ENCODE measurements around the gene UBXN7.
"Not testable (repeated sequence)": the region's sequence is repeated elsewhere in the genome, so short reads cannot be mapped to it uniquely, and the experiment has no call there.

Gene UBXN7

GRCh38 chr3:196351541-196351940 lies 80.7 kb downstream of the UBXN7 start:
- Histone ChIP-seq H2AFZ (ENCODE audit: low read depth, low read length) (no peak overlapping the region), H3K27ac (ENCODE audit: low read length) (no peak overlapping the region), H3K9me3 (ENCODE audit: insufficient read depth, low read length) (no peaks in the 10 kb centered on the region), H3K9ac (ENCODE audit: low read length) (no peak overlapping the region), H4K20me1 (ENCODE audit: insufficient read depth, low read length) (no peaks in the 10 kb centered on the region), H3K4me2 (ENCODE audit: low read length) (no peak overlapping the region), H3K36me3 (replicated peaks; ENCODE audit: low read depth, low read length) (peaks cover 41% of the 10 kb centered on the region), H3K4me1 (ENCODE audit: low read length) (no peaks in the 10 kb centered on the region), H3K27me3 (ENCODE audit: low read depth, low read length) (no peaks in the 10 kb centered on the region), H3K4me3 (ENCODE audit: low read length) (no peak overlapping the region), H3K79me2 (ENCODE audit: low read length) (no peaks in the 10 kb centered on the region)
- TF ChIP-seq CTCF (IDR thresholded peaks at IDR 0.05; ENCODE audit: low read depth, low read length), result no peak
- TF ChIP-seq EZH2phosphoT487 (IDR thresholded peaks at IDR 0.05; ENCODE audit: low read depth), result no peak

- no peaks in the 10 kb centered on the region for H3K79me2 ChIP-seq (ENCODE audit: low read length)
- H3K9me3 ChIP-seq (ENCODE audit: insufficient read depth, low read length), result no peaks in the 10 kb centered on the region
- H3K27ac ChIP-seq (ENCODE audit: low read length), result no peak overlapping the region
- H3K36me3 ChIP-seq (replicated peaks; ENCODE audit: low read depth, low read length), result peaks cover 28% of the 10 kb centered on the region
- no peak overlapping the region for H3K4me2 ChIP-seq (ENCODE audit: low read length)
- TF ChIP-seq CTCF (IDR thresholded peaks at IDR 0.05; ENCODE audit: low read depth, low read length) (no peak), EZH2phosphoT487 (IDR thresholded peaks at IDR 0.05; ENCODE audit: low read depth) (no peak)
- no peaks in the 10 kb centered on the region for H4K20me1 ChIP-seq (ENCODE audit: insufficient read depth, low read length)
- no peak overlapping the region for H2AFZ ChIP-seq (ENCODE audit: low read depth, low read length)
- no peak overlapping the region for H3K4me3 ChIP-seq (ENCODE audit: low read length)
- no peaks in the 10 kb centered on the region for H3K27me3 ChIP-seq (ENCODE audit: low read depth, low read length)
- H3K4me1 ChIP-seq (ENCODE audit: low read length), result no peaks in the 10 kb centered on the region
- H3K9ac ChIP-seq (ENCODE audit: low read length), result no peak overlapping the region
These were observed 82.2 kb downstream of the UBXN7 start for GRCh38 chr3:196350067-196350466.

- Histone ChIP-seq H3K9me3 (ENCODE audit: insufficient read depth, low read length) (no peaks in the 10 kb centered on the region), H3K4me3 (ENCODE audit: low read length) (no peak overlapping the region), H3K4me1 (ENCODE audit: low read length) (peaks cover 5% of the 10 kb centered on the region), H3K27me3 (ENCODE audit: low read depth, low read length) (no peaks in the 10 kb centered on the region), H3K9ac (ENCODE audit: low read length) (no peak overlapping the region), H2AFZ (ENCODE audit: low read depth, low read length) (no peak overlapping the region), H3K36me3 (replicated peaks; ENCODE audit: low read depth, low read length) (peaks cover 24% of the 10 kb centered on the region), H4K20me1 (ENCODE audit: insufficient read depth, low read length) (no peaks in the 10 kb centered on the region), H3K79me2 (ENCODE audit: low read length) (no peaks in the 10 kb centered on the region), H3K27ac (ENCODE audit: low read length) (no peak overlapping the region), H3K4me2 (ENCODE audit: low read length) (no peak overlapping the region)
- TF ChIP-seq EZH2phosphoT487 (IDR thresholded peaks at IDR 0.05; ENCODE audit: low read depth), result no peak
- TF ChIP-seq CTCF (IDR thresholded peaks at IDR 0.05; ENCODE audit: low read depth, low read length), result no peak
These were observed 83.5 kb downstream of the UBXN7 start for GRCh38 chr3:196348698-196349097.

GRCh38 chr3:196344663-196345062 lies 87.6 kb downstream of the UBXN7 start:
- H3K9me3 ChIP-seq (ENCODE audit: insufficient read depth, low read length), result no peaks in the 10 kb centered on the region
- no peak overlapping the region for H2AFZ ChIP-seq (ENCODE audit: low read depth, low read length)
- TF ChIP-seq CTCF (IDR thresholded peaks at IDR 0.05; ENCODE audit: low read depth, low read length) (no peak), EZH2phosphoT487 (IDR thresholded peaks at IDR 0.05; ENCODE audit: low read depth) (no peak)
- no peak overlapping the region for H3K4me2 ChIP-seq (ENCODE audit: low read length)
- H3K27me3 ChIP-seq (ENCODE audit: low read depth, low read length), result no peaks in the 10 kb centered on the region
- no peak overlapping the region for H3K9ac ChIP-seq (ENCODE audit: low read length)
- peaks cover 5% of the 10 kb centered on the region for H3K4me1 ChIP-seq (ENCODE audit: low read length)
- no peak overlapping the region for H3K4me3 ChIP-seq (ENCODE audit: low read length)
- H3K36me3 ChIP-seq (replicated peaks; ENCODE audit: low read depth, low read length), result peaks cover 19% of the 10 kb centered on the region
- H3K79me2 ChIP-seq (ENCODE audit: low read length), result no peaks in the 10 kb centered on the region
- H4K20me1 ChIP-seq (ENCODE audit: insufficient read depth, low read length), result no peaks in the 10 kb centered on the region
- no peak overlapping the region for H3K27ac ChIP-seq (ENCODE audit: low read length)

GRCh38 chr3:196343917-196344316 lies 88.3 kb downstream of the UBXN7 start:
- not testable (repeated sequence) for H3K4me1 ChIP-seq (ENCODE audit: low read length); H3K27ac ChIP-seq (ENCODE audit: low read length); H3K9me3 ChIP-seq (ENCODE audit: insufficient read depth, low read length); H4K20me1 ChIP-seq (ENCODE audit: insufficient read depth, low read length); H3K9ac ChIP-seq (ENCODE audit: low read length); H3K4me3 ChIP-seq (ENCODE audit: low read length); H2AFZ ChIP-seq (ENCODE audit: low read depth, low read length); H3K27me3 ChIP-seq (ENCODE audit: low read depth, low read length); H3K79me2 ChIP-seq (ENCODE audit: low read length); H3K4me2 ChIP-seq (ENCODE audit: low read length)
- H3K36me3 ChIP-seq (replicated peaks; ENCODE audit: low read depth, low read length), result peaks cover 13% of the 10 kb centered on the region

Measured in OCI-LY3 (cell line).